Stimulated activated CD8-positive, alpha-beta memory T cell treated with anti-CD3 and anti-CD28 coated beads, Interleukin-4, amount 100 ng/mL, for 24 hours (primary cell): Measurements from ENCODE around the gene ZC3HAV1L.
A peak's percentile ranks its signal among the peaks of the same experiment; 100 is the strongest.
"Not testable (repeated sequence)": the region's sequence is repeated elsewhere in the genome, so short reads cannot be mapped to it uniquely, and the experiment has no call there.

Experiments
- DNase-seq: peaks from one replicate; pipeline ENCODE4 v3.0.0-alpha.2; 2020; ENCODE audit warnings: low read depth

The ZC3HAV1L gene, protein sequence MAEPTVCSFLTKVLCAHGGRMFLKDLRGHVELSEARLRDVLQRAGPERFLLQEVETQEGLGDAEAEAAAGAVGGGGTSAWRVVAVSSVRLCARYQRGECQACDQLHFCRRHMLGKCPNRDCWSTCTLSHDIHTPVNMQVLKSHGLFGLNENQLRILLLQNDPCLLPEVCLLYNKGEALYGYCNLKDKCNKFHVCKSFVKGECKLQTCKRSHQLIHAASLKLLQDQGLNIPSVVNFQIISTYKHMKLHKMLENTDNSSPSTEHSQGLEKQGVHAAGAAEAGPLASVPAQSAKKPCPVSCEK

DNA sequence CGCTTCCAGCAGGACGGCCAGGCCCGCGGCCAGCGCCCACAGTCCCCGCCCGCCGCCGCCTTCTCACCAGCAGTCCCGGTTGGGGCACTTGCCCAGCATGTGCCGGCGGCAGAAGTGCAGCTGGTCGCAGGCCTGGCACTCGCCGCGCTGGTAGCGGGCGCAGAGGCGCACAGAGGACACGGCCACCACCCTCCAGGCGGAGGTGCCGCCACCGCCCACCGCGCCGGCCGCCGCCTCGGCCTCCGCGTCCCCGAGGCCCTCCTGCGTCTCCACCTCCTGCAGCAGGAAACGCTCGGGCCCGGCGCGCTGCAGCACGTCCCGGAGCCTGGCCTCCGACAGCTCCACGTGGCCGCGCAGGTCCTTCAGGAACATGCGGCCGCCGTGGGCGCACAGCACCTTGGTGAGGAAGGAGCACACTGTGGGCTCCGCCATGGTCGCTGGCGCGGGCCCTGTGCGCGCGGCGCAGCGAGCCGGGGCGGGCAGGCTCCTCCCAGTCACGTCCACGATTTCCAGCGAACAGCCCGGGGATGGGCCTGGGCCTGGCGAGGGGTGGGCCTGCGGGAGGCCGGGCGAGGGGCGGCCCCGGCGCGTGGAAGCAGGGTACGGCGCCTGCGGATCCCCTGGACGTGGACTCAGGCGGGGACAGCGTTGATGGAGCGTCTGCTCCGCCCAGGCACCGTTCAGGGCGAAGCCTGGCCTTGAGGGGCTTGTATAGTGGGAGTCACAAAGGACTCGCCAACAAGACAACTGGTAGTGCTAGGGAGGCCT, at the start of gene ZC3HAV1L:
Gene ZC3HAV1L (minus strand): TSS at position 457 of the 768 bp plus-strand sequence. CDS start 25 bp downstream, at position 432.
- DNase-seq: peak; percentile 43

DNA sequence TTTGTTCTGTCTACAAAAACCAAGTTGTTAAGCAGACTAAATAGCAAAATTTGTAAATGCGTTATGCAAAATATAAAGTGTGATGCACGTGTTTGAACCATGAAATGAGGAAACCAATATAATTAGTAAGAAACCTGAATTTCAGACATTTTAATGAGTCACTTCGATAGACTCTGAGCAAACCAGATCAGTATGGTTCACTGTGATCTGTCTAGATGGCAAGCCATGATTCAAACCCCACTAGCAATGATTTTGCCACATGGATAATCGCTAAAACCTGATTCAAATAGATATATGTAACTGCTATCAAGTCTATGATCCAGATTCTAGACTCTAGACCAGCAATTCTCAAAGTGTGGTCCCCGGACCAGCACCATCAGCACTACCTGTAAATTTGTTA, 48.9 kb upstream of the ZC3HAV1L start:
- no peak for DNase-seq

DNA sequence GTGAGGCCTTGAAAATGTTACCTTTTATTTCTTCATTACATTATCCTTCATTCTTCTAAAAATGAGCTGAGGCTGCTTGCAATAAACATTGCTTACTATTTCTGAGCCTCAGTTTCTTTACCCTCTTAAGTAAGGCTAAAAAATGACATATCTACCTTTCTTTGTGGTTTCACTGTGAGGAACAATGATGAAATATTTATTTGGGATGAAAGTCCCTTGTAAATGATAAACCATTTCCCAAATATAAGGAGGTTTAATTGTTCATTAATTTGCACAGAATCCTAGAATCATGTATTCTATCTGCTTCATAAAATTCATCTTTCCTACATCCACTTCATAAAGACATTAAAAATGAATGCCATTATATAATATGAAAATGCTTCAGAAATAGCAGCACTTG, 45.7 kb upstream of the ZC3HAV1L start:
- DNase-seq: no peak

DNA sequence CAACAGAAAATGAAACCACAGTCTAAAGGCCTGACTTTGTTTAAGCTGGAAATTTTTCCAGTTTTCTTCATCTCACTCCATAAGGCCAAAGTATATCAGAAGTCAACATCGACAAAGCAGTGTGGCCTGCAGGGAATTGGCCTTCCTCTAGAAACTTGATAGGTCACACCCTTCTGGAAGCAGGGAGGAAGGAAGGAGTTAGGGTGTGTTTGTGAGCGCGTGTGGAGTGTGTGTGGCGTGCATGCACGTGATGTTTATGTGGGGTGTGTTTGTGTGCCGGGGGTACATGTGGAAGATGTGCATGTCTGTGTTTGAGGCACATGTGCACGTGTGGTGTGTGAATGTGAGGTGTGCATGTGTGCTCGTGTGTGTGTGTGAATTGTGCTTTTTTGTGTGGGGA, 45.1 kb upstream of the ZC3HAV1L start:
- DNase-seq: no peak

DNA sequence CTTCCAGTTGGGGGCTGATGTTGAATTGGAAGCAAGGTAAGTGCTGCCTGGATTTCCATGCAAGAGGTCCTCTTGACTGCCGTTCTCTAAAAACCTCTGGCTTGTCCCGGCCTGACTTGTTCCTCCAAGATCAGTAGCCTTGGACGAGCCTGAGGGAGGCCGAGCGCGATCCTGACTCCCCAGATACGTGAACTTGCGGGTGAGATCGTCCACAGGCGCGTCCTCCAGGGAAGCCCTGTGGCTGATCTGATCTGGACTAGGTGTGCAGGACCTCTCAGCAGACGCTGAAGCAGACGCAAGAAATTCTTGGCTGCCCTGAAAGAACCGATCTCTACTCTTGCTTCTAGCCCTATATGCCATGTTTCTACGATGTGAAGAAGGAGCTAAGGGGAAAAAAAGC, 44.0 kb upstream of the ZC3HAV1L start:
- no peak for DNase-seq

DNA sequence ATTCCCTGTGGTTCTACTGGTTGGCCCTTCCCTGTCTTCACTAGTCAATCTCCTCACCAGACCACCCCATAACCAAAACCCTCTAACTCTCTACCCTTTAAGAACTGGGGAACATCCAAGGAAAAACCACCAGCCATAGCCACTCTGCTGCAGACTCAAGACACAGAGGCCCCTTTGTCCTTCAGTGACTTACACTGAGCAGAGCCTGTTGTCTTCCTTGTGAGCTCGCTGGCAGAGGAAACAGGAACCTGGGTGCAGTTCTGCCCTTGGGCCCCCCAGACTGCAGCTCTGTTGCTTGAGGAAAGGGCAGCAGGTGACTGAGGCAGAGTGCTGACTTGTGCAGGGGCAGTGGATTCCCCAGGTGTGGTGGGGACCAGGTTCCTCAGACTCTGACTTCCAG, 43.1 kb upstream of the ZC3HAV1L start:
- DNase-seq: no peak

DNA sequence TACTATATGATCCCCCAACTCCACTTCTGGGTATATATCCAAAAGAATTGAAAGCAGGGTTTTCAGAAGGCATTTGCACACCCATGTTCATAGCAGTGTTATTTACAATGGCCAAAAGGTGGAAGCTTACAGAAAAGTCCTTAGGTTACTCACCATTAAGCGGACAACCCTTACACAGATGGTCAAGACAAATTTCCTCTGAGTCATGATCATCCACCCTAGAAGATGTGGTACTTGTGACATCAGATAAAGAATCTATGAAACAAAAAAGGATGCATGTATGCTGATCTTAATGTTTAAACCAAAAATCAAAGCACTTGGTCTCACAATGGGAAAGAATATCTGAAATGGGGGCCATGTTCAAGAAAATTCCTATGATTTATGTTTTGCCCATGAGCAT, 42.6 kb upstream of the ZC3HAV1L start:
- DNase-seq: no peak

DNA sequence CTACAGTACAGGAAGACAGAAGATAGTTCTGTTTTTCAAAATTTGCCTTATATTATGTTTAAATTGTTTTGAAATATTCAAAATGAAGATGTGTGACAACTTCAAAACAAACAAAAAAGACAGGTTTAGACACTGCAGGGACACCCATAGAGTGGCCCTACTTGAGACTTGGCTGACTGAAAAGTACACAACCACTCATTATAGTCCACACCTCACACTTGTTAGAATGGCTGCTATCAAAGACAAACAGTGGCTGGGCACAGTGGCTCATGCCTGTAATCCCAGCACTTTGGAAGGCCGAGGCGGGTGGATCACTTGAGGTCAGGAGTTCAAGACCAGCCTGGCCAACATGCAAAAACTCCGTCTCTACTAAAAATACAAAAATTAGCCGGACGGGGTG, 41.9 kb upstream of the ZC3HAV1L start:
- not testable (repeated sequence) for DNase-seq

DNA sequence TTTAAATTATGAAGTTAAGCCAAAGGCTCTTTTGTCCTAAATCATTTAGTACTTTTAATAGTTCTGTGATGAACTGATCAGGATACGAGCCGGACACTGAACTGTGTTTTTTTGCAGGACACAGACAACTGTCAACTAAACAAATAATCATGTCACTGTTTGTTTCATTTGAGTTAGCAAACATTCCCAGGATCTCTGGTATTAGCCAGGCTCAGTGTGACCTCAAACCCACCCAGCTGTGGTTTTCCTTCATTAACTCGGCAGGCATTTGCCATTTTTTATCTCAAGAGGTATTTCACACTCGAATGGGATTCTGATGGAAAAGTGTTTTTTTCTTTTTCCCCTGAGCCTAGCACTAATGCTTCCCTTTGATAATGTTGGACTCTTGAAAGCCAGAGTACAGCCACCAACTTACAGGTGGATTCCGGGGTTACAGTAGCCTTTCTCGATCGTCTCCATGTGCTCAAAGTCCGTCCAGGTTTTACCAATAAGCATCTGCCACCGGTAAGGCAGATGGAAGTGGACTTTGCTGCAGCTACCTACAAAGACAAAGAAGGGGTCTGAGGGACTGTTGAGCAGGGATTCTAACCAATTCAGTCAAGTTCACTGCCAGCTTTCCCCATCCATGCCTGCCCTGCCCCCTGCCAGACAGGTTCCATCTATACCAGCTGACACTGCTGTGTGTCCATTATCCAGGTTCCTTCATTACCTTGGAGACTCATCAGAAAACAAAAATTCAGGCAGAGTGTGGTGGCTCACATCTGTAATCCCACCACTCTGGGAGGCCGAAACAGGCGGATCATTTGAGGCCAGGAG, 40.2 kb upstream of the ZC3HAV1L start:
- DNase-seq: no peak

DNA sequence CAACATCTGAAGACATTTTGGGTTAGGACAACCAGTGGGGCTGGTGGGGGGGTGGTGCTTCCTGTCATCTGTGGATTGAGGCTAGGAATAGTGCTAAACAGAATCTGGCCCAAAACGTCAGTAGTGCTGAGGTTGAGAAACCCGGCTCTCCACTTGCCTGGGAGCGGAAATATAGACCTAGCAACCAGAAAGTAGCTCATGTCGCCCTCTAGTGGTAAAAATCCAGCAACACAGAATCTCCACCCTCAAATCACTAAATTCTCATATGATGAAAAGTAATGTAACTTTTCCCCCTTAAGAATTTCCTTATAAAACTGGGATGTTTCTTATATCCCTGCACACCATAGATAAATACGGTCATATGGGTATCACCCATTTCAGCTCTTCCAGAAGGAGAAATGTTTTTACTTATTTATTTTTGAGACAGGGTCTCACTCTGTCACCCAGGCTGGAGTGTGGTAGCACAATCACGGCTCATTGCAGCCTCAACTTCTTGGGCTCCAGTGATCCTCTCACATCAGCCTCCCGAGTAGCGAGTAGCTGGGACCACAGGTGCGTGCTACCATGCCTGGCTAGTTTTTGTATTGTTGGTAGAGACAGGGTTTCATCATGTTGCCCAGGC, 39.3 kb upstream of the ZC3HAV1L start:
- DNase-seq: peak; percentile 38

DNA sequence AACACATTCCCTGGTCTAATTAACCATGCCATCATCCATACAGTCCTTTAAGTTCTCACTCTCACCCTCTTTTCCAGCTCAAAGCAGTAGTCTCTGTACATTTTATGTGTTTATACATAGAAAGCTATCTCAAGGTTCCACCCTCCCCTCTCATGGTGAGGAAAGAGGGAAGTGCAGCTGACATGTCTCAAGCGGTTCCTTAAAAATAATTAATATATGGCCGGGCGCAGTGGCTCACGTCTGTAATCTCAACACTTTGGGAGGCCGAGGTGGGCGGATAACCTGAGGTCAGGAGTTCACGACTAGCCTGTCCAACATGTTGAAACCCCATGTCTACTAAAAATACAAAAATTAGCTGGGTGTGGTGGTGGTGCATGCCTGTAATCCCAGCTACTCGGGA, 37.0 kb upstream of the ZC3HAV1L start:
- DNase-seq: no peak

DNA sequence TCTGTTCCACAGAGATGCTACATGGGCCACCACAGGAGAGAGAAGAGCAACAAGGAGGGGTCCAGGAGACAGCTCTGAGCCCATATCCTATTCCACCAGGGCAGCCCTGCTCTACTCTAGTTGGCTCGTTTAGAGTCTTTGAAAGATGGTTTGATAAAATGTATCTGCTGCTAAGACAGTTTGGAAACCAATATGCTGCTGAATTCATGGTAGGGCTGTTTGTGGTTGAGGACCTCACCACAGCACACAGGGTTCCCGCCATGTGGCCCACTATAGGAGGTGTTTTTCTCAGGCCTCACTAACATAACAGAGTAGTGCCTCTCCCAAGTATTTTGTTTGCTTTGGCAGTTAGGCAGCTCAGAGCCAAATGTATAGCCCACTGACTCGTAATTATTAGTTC, 35.8 kb upstream of the ZC3HAV1L start:
- no peak for DNase-seq

DNA sequence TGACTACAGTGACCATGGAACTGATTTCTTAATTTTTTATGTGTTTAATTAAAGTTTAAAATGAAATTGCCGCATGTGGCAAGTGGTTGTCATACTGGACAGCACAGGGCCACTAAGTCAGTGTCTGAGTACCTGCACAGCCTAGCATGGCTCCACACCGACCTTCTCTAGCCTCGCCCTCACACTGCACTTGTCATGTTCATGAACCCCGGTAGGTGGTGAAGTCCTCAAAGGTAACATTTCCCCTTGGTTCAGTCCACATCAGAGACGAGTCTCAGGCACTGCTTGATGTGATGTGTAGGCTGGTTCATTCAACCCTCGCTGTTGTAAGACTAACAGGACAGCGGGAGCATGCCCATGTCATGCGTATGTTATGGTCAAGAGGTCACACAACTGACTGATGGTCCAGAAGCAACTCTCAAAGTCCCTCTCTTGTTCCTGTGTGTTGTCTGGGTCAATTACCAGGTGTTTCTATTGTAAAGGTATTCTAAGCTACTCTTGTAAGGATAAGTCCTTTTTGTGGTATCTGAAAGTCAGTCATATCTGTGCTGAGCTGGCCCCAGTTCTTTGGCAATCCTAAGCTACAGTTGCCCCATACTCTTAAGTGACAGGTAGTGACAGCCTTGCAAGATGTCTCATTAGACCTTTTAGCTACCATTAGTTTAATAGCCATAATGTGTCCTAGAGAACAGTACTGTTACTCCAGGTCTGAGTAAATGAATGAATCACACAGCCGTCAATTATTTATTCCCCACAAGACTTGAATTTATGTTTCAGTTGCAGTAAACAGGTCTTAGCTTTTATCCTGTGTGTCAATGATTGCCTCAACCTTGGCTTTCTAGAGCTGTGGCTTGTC, 32.9 kb upstream of the ZC3HAV1L start:
- DNase-seq: no peak

DNA sequence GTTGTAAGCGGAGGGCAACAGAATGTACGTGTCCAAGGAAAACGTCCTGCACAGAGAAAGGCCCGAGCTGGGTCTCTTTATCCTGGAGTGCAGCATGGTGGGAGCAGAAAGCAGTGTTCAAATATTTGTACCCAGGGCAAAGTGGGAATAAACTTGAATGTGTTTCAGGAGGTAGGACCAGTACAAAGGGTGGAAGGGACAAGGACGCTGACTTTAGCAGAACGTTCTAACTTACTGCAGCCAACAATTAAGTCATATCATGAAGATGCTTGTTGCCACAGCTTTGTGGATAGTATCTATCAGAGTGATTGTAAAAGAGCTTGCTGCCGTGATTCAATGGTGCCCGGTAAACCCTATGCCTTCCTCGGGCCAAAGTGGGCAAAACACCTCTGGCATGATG, 30.5 kb upstream of the ZC3HAV1L start:
- DNase-seq: no peak

DNA sequence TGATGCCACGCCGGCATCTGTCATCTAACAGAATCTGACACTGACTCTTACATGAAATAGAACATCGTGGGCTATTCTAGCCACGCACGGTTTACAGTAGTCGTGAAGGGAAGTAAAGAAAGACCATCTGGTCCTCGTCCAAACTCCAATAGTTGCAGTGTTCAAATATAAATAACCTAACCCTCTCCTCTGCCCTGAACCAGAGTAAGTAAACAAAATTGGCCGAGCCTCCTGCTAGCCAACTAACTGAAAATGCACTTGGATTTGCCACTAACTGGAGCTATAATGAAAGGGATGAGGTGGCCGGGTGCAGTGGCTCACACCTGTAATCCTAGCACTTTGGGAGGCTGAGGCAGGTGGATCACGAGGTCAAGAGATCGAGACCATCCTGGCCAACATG, 29.5 kb upstream of the ZC3HAV1L start:
- no peak for DNase-seq

DNA sequence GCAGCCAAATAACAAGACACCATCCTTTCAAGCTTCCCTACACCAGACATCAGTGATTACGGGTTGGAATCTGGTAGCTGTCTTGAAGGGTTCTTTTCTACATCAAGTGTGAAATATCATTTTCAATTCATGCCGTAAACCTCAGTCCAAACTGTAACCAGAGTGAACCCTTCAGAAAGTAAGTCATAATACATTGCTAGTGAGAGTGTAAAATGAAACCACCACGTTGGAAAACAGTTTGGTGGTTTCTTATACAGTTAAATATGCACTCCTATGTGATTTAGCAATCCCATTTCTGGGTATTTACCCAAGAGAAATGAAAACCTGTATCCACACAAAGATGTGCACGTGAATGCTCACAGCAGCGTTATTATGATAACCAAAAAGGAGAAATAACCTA, 25.6 kb upstream of the ZC3HAV1L start:
- DNase-seq: no peak

DNA sequence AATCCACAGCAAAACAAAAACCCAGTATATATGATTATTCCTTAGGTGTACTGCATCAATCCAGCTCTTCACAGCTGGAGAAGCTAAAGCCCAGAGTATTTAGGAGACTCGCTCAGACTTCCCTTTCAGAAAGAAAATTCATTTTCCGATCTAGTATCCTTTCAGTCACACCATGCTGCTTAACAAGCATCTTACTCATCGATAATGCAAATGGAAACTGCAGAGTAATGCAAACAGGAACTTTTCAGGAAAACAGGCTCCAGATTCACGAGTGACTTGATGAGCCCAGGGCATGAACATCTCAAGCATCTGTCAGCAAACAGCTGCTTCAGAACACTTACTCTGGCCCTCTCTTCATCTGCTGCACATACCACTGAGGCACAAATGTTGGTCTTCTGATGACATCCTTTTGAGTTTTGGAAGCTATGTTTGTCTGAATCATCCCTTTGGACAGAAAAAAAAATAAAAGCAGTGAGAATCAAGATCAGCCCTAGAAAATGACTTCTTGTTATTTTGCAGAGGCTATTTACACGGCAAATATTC, 24.9 kb upstream of the ZC3HAV1L start:
- no peak for DNase-seq

DNA sequence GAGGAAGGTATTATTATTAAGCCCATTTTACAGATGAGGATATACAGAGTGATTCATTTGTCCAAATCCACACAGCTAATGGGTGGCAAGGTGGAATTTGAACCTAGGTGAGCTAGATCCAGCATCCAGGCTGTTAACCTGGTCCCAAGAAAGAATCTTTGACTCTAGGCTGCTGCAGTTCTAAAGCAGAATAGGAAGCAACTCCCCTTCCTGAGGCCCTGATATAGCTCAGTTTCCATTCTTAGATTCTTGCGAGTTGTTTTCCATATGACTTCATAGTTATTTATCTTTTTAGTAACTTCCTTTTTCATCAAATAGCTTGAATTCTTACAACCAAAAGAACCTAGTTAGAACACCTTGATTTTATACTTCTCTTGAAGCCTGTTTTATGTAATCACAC, 24.1 kb upstream of the ZC3HAV1L start:
- DNase-seq: no peak

DNA sequence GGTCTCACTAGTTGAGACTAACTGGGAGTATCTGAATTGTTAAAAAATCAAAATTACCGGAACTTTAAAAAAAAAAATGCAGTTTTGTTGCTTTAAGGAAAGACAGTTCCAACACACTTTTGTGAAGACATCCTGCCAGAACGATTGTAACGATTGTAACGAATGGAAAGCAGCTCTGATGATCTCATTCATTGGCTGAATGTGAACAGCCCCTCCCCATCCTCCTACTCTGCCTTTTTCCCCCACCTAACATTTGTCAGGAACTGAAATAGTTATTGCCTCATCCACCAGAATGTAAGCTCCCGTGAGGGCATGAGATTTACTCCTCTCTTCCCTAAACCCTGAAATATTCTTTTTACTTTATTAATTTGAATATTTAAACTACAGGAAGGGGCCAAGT, 23.1 kb upstream of the ZC3HAV1L start:
- no peak for DNase-seq

DNA sequence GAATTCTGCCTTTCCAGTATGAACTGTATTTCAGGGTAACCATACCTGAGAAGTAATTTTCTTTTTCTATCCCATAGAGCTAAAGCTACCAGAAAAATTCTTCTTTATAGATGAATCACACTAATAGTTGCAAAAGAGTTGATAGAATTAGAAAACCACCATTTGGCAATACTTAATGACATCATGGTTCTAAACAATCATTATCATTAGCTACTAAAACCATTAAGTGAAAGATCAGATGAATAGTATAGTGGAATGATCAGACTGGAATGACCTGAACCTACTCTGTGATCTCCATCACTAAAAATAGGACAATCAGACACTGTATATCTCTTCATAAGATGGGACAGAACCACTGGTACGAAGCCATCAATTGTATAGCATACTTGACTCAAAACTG, 19.8 kb upstream of the ZC3HAV1L start:
- DNase-seq: no peak

DNA sequence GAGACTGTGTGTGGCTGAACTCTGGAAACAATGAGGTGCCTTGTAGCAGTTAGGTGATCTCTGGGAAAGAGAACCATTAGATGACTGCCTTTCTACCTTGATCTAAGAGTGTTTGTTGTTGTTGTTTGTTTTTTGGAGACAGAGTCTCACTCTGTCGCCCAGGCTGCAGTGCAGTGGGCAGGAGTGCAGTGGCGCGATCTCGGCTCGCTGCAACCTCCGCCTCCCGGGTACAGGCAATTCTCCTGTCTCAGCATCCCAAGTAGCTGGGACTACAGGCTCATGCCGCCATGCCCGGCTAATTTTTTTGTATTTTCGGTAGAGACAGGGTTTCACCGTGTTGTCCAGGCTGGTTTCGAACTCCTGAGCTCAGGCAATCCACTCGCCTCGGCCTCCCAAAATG, 18.8 kb upstream of the ZC3HAV1L start:
- not testable (repeated sequence) for DNase-seq
